Ectodermal cell (in vitro differentiated cells): Measurements from ENCODE around the gene KHSRP.

Experiments
- H3K27ac ChIP-seq: 2 replicates; pipeline ENCODE4 v1.7.0; 2013; ENCODE audit warnings: mild to moderate bottlenecking, low read depth, low read length; ENCODE audit not compliant: insufficient read depth, poor library complexity, severe bottlenecking
- H3K27me3 ChIP-seq: 2 replicates; pipeline ENCODE4 v1.7.0; 2013; ENCODE audit warnings: mild to moderate bottlenecking, low read length; ENCODE audit not compliant: insufficient read depth, control insufficient read depth, poor library complexity, severe bottlenecking
- H3K36me3 ChIP-seq: one replicate; pipeline ENCODE4 v1.7.0; 2013; ENCODE audit warnings: low read length; ENCODE audit not compliant: control insufficient read depth, insufficient read depth
- H3K4me1 ChIP-seq: one replicate; pipeline ENCODE4 v1.7.0; 2013; ENCODE audit warnings: low read length; ENCODE audit not compliant: control insufficient read depth, insufficient read depth
- H3K4me3 ChIP-seq: 2 replicates; pipeline ENCODE4 v1.7.0; 2013; ENCODE audit warnings: low read depth, low read length, control low read depth; ENCODE audit not compliant: insufficient read depth
- H3K9me3 ChIP-seq: 2 replicates; pipeline ENCODE4 v1.7.0; 2013; ENCODE audit warnings: mild to moderate bottlenecking, low read length, moderate library complexity; ENCODE audit not compliant: control insufficient read depth
- WGBS, 2 experiments: methylation state at CpG; one replicate each; pipeline ENCODE4 v1.1.7; 2013; ENCODE audit warnings: missing lambda C conversion rate in 2 of 2; 5-methylcytosine and 5-hydroxymethylcytosine counted together

The KHSRP gene

GRCh38 chr19:6418562-6418932, 6.1 kb downstream of the KHSRP start:
- no peak overlapping the region for H3K27ac ChIP-seq
- peaks cover 72% of the 10 kb centered on the region for H3K36me3 ChIP-seq
- WGBS, 2 experiments, result 95 to 97% methylated on average over 19 of the region's 19 CpGs

GRCh38 chr19:6417713-6418561, 6.7 kb downstream of the KHSRP start:
- H3K9me3 ChIP-seq, result no peaks in the 10 kb centered on the region
- peak overlapping the region; percentile 1 for H3K27ac ChIP-seq
- no peaks in the 10 kb centered on the region for H3K4me1 ChIP-seq
- no peak overlapping the region for H3K4me3 ChIP-seq
- 91 to 93% methylated on average over 33 of the region's 33 CpGs for WGBS, 2 experiments
- no peaks in the 10 kb centered on the region for H3K27me3 ChIP-seq
- peaks cover 72% of the 10 kb centered on the region for H3K36me3 ChIP-seq

More at GRCh38 chr19:6418562-6418932, 6.1 kb downstream of the KHSRP start:
- H3K9me3 ChIP-seq, result no peaks in the 10 kb centered on the region
- H3K27me3 ChIP-seq, result no peaks in the 10 kb centered on the region
- H3K4me3 ChIP-seq, result no peak overlapping the region
- no peaks in the 10 kb centered on the region for H3K4me1 ChIP-seq

GRCh38 chr19:6416658-6417405, 7.8 kb downstream of the KHSRP start:
- no peak overlapping the region for H3K27ac ChIP-seq
- H3K36me3 ChIP-seq, result peaks cover 72% of the 10 kb centered on the region
- 96 to 97% methylated on average over 29 of the region's 29 CpGs for WGBS, 2 experiments
- H3K9me3 ChIP-seq, result no peaks in the 10 kb centered on the region
- H3K27me3 ChIP-seq, result no peaks in the 10 kb centered on the region
- no peaks in the 10 kb centered on the region for H3K4me1 ChIP-seq
- no peak overlapping the region for H3K4me3 ChIP-seq

- peaks cover 66% of the 10 kb centered on the region for H3K36me3 ChIP-seq
These were observed 8.9 kb downstream of the KHSRP start for GRCh38 chr19:6415591-6416190.

GRCh38 chr19:6414793-6415590, 9.6 kb downstream of the KHSRP start:
- peaks cover 59% of the 10 kb centered on the region for H3K36me3 ChIP-seq
- no peak overlapping the region for H3K27ac ChIP-seq
- whole genome bisulfite sequencing, 2 experiments, result 95 to 96% methylated on average over 47 of the region's 47 CpGs

More at GRCh38 chr19:6415591-6416190, 8.9 kb downstream of the KHSRP start:
- no peaks in the 10 kb centered on the region for H3K4me1 ChIP-seq
- H3K9me3 ChIP-seq, result no peaks in the 10 kb centered on the region
- no peak overlapping the region for H3K4me3 ChIP-seq
- H3K27ac ChIP-seq, result no peak overlapping the region
- H3K27me3 ChIP-seq, result no peaks in the 10 kb centered on the region
- WGBS, 2 experiments, result 96 to 97% methylated on average over 32 of the region's 32 CpGs

DNA sequence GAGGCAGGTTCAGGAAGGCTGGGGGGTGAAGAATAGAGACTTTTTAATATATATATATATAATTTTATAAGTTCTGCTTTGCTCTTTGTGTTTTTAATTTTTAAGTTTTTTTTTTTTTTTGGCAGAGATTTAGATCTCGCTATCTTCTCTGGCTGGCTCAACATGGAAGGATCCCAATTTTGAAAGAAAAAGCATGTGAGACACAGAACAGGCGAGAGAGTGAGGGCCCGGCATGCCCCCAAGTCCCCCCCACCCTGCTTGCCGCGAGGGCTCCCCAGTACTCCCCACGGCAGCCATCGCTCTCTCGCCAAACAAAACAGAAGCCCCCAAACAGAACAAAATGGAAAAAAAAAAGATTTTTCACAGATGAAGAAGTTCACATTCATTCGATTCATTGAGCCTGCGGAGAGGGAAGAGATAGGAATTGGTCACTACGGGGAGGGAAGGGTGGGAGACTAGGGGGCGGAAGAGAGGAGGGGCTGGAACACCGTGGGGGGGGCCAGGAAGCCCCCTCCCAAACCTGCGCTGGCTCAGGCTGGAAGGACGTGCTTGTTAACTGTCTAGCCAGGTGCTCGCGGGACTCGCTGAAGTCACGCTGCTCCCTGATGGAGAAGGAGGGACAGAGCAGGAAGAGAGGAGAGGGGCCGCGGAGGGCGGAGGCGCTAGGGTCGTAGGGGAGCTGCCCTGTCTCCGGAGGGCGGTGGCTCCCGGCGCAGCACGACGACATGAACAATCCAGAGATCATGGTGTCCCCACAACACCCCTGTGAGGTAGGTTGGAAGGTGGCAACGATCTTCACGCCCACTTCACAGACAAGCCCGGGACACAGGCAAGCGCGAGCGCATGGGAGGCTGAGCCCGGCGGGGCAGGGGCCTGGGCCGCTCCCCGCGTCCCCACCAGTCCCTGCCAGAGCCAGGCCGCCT, 10.6 kb downstream of the KHSRP start:
- Histone ChIP-seq H3K27ac (no peak overlapping the region), H3K4me3 (no peak overlapping the region), H3K9me3 (no peaks in the 10 kb centered on the region), H3K36me3 (peaks cover 49% of the 10 kb centered on the region), H3K4me1 (no peaks in the 10 kb centered on the region), H3K27me3 (no peaks in the 10 kb centered on the region)
- WGBS, 2 experiments, result 88 to 89% methylated on average over 41 to 42 of the region's 42 CpGs

More at GRCh38 chr19:6414793-6415590, 9.6 kb downstream of the KHSRP start:
- no peaks in the 10 kb centered on the region for H3K27me3 ChIP-seq
- H3K9me3 ChIP-seq, result no peaks in the 10 kb centered on the region
- no peaks in the 10 kb centered on the region for H3K4me1 ChIP-seq
- H3K4me3 ChIP-seq, result no peak overlapping the region

DNA sequence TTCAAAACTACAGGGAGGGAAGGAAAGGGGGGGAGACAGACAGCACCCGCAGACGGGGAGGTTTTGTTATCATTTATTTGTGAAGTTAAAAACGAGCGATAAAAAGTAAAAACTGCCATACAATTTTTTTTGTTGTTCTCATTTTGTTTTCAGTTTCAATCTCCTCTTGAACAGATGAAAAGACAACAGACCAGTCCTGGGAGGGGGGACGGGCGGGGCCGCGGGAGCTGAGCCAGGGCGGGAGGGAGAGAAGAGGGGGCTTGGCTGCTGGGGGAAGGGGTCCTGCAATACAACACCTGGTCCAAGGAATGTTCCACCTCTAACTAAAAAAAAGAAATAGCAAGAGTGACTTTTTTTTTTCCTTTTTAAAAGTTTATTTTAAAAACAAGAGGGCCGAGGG, 11.3 kb downstream of the KHSRP start:
- Histone ChIP-seq H3K4me1 (no peaks in the 10 kb centered on the region), H3K27me3 (no peaks in the 10 kb centered on the region), H3K4me3 (no peak overlapping the region), H3K9me3 (no peaks in the 10 kb centered on the region), H3K36me3 (peaks cover 44% of the 10 kb centered on the region), H3K27ac (no peak overlapping the region)
- 94 to 97% methylated on average over 9 of the region's 10 CpGs for WGBS, 2 experiments

DNA sequence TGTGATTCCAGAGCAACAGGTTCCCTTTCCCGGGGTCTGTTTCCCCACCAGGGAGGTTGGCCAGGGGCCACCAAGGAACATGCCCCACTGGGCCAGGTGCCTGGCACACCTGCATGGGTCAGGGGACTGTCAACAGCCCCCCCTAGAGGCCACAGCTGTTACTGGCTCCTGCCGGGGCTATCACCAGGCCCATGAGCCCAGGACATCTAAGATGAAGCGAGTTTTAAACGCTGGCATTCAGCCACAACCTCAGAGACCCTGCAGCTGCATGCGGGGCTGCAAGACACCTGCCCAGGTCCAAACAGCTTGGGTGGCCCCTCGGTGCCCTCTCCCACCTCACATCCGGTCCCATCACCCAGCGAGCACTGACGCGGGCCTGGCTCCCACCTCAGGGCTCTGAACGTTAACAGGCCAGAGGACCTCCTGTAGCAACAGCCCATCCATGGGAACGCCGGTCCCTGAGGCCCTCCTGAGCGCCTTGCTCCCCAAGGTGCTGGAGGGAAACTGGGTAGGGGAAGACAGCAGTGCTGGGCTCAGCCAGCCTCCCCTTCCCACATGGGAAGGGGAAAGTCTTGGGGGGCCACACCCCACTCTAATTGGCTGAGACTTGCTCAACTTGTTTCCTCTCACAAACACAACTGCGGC, 12.0 kb downstream of the KHSRP start:
- Histone ChIP-seq H3K27ac (peak overlapping the region; percentile 8), H3K4me1 (no peaks in the 10 kb centered on the region), H3K4me3 (no peak overlapping the region), H3K9me3 (no peaks in the 10 kb centered on the region), H3K27me3 (no peaks in the 10 kb centered on the region), H3K36me3 (peaks cover 38% of the 10 kb centered on the region)
- WGBS, 2 experiments, result 77 to 79% methylated on average over 15 of the region's 15 CpGs

- no peaks in the 10 kb centered on the region for H3K27me3 ChIP-seq
- no peaks in the 10 kb centered on the region for H3K9me3 ChIP-seq
- WGBS, 2 experiments, result 82 to 88% methylated on average over 12 of the region's 12 CpGs
- H3K4me1 ChIP-seq, result no peaks in the 10 kb centered on the region
- H3K36me3 ChIP-seq, result peaks cover 32% of the 10 kb centered on the region
- no peak overlapping the region for H3K27ac ChIP-seq
- H3K4me3 ChIP-seq, result no peak overlapping the region
These were observed 12.6 kb downstream of the KHSRP start for GRCh38 chr19:6412061-6412446.
